DOHH2 (cell line): ENCODE results near the gene NDUFV2.

Experiments used
- H3F3A ChIP-seq: fragments of 200-600 bp; sonication (generic), shearing (Covaris generic); 2 replicates; pipeline ENCODE4 v1.6.0; 2016; ENCODE audit warnings: antibody characterized with exemption, mild to moderate bottlenecking; ENCODE audit not compliant: control insufficient read depth, insufficient read depth
- H3K27ac ChIP-seq: fragments of 200-600 bp; sonication (generic); 2 replicates; pipeline ENCODE4 v1.5.1; 2014; ENCODE audit warnings: low read depth, mild to moderate bottlenecking, low read length, moderate library complexity
- H3K27me3 ChIP-seq: fragments of 200-600 bp; sonication (generic); 2 replicates; pipeline ENCODE4 v1.6.1; 2014; ENCODE audit warnings: mild to moderate bottlenecking, low read length, mixed read lengths; ENCODE audit not compliant: control insufficient read depth
- H3K36me3 ChIP-seq: fragments of 200-600 bp; sonication (generic); 2 replicates; pipeline ENCODE4 v1.6.1; 2014; ENCODE audit warnings: mild to moderate bottlenecking, low read length, moderate library complexity, mixed read lengths; ENCODE audit not compliant: control insufficient read depth
- H3K4me1 ChIP-seq: fragments of 200-600 bp; sonication (generic); 2 replicates; pipeline ENCODE4 v1.6.1; 2014; ENCODE audit warnings: mild to moderate bottlenecking, low read length, mixed read lengths; ENCODE audit not compliant: control insufficient read depth
- H3K4me2 ChIP-seq: fragments of 200-600 bp; sonication (generic); 2 replicates; pipeline ENCODE4 v1.6.0; 2014; ENCODE audit warnings: mild to moderate bottlenecking, low read length, moderate library complexity
- H3K4me3 ChIP-seq: fragments of 200-600 bp; sonication (generic); 2 replicates; pipeline ENCODE4 v1.5.1; 2014; ENCODE audit warnings: mild to moderate bottlenecking, low read length, mixed read lengths
- H3K79me2 ChIP-seq: fragments of 200-600 bp; sonication (generic); 2 replicates; pipeline ENCODE4 v1.6.1; 2014; ENCODE audit warnings: mild to moderate bottlenecking, low read length, mixed read lengths; ENCODE audit not compliant: control insufficient read depth
- H3K9me2 ChIP-seq: fragments of 200-600 bp; sonication (generic); replicated peaks from 2 replicates; pipeline ENCODE4 v1.6.1; 2014; ENCODE audit warnings: mild to moderate bottlenecking, low read length, mixed read lengths; ENCODE audit not compliant: control insufficient read depth
- H3K9me3 ChIP-seq: fragments of 200-600 bp; sonication (generic); 2 replicates; pipeline ENCODE4 v1.6.1; 2014; ENCODE audit warnings: antibody characterized with exemption, low read length, mixed read lengths; ENCODE audit not compliant: control insufficient read depth, insufficient read depth
- H4K20me1 ChIP-seq: fragments of 200-600 bp; sonication (generic); 2 replicates; pipeline ENCODE4 v1.6.0; 2014; ENCODE audit warnings: low read depth, mild to moderate bottlenecking, antibody characterized with exemption, low read length, moderate library complexity; ENCODE audit not compliant: control insufficient read depth, insufficient read depth
- CTCF ChIP-seq: fragments of 200-600 bp; sonication (generic); IDR thresholded peaks from one replicate; pipeline ENCODE4 v1.5.1; 2014; ENCODE audit warnings: antibody characterized with exemption, mild to moderate bottlenecking, low read depth, low read length; ENCODE audit not compliant: poor library complexity, severe bottlenecking
- EZH2phosphoT487 ChIP-seq: fragments of 200-600 bp; sonication (generic); IDR thresholded peaks from 2 replicates; pipeline ENCODE4 v1.6.1; 2017; ENCODE audit warnings: borderline replicate concordance, mild to moderate bottlenecking, antibody characterized with exemption, low read length, moderate library complexity, mixed read lengths

The NDUFV2 gene

GRCh38 chr18:9135081-9135911 lies 32.8 kb downstream of the NDUFV2 start:
- peak overlapping the region; percentile 78 for H3K4me3 ChIP-seq
- peaks cover 60% of the 10 kb centered on the region for H3K36me3 ChIP-seq
- peak overlapping the region; percentile 86 for H3K4me2 ChIP-seq
- peaks cover 44% of the 10 kb centered on the region for H3K79me2 ChIP-seq
- H4K20me1 ChIP-seq: 0 out of 2 replicates have a peak, but pooled peaks cover 3% of the 10 kb centered on the region
- H3K27me3 ChIP-seq: no peaks in the 10 kb centered on the region
- peaks cover 45% of the 10 kb centered on the region for H3K4me1 ChIP-seq
- peaks cover 60% of the 10 kb centered on the region for H3F3A ChIP-seq
- H3K9me3 ChIP-seq: no peaks in the 10 kb centered on the region
- no peaks in the 10 kb centered on the region for H3K9me2 ChIP-seq
- TF ChIP-seq EZH2phosphoT487 (no peak), CTCF (no peak)
- peak overlapping the region; percentile 91 for H3K27ac ChIP-seq

GRCh38 chr18:9135912-9136314 lies 33.4 kb downstream of the NDUFV2 start:
- Histone ChIP-seq H3K79me2 (peaks cover 50% of the 10 kb centered on the region), H3K4me1 (peaks cover 51% of the 10 kb centered on the region), H3K9me3 (no peaks in the 10 kb centered on the region), H3K27ac (peak overlapping the region; percentile 91), H3K36me3 (peaks cover 54% of the 10 kb centered on the region), H3K27me3 (no peaks in the 10 kb centered on the region), H3F3A (peaks cover 58% of the 10 kb centered on the region), H4K20me1 (0 out of 2 replicates have a peak, but pooled peaks cover 3% of the 10 kb centered on the region), H3K4me2 (peak overlapping the region; percentile 86), H3K9me2 (no peaks in the 10 kb centered on the region), H3K4me3 (peak overlapping the region; percentile 78)
- no peak for TF ChIP-seq EZH2phosphoT487
- TF ChIP-seq CTCF: no peak

- H3K79me2 ChIP-seq: peaks cover 56% of the 10 kb centered on the region
- H3F3A ChIP-seq: peaks cover 54% of the 10 kb centered on the region
- peaks cover 57% of the 10 kb centered on the region for H3K4me1 ChIP-seq
- no peaks in the 10 kb centered on the region for H3K9me3 ChIP-seq
- TF ChIP-seq EZH2phosphoT487 (no peak), CTCF (no peak)
- H3K27me3 ChIP-seq: no peaks in the 10 kb centered on the region
- H3K27ac ChIP-seq: peak within 1 kb of the TSS; percentile 91
- peak within 1 kb of the TSS; percentile 99 for H3K4me3 ChIP-seq
- H3K4me2 ChIP-seq: peak within 1 kb of the TSS; percentile 94
- no peaks in the 10 kb centered on the region for H3K9me2 ChIP-seq
- H4K20me1 ChIP-seq: 0 out of 2 replicates have a peak, but pooled peaks cover 3% of the 10 kb centered on the region
- H3K36me3 ChIP-seq: peaks cover 48% of the 10 kb centered on the region
Measured at GRCh38 chr18:9136315-9137155, 34.0 kb downstream of the NDUFV2 start, which contains the start of gene ANKRD12. TSS of gene ANKRD12 (plus strand) at chr18:9136781. CDS start at chr18:9182433, 45,652 bp downstream.
